GM12872 (cell line): ENCODE data around the gene UTP4.

Source experiments
- TF ChIP-seq, protein P1 (sequence below): IDR thresholded peaks from 3 replicates; pipeline ENCODE4 v1.5.1; 2011; ENCODE audit warnings: low read depth, mild to moderate bottlenecking, low read length, moderate library complexity; ENCODE audit not compliant: insufficient read depth

UTP4 gene

DNA sequence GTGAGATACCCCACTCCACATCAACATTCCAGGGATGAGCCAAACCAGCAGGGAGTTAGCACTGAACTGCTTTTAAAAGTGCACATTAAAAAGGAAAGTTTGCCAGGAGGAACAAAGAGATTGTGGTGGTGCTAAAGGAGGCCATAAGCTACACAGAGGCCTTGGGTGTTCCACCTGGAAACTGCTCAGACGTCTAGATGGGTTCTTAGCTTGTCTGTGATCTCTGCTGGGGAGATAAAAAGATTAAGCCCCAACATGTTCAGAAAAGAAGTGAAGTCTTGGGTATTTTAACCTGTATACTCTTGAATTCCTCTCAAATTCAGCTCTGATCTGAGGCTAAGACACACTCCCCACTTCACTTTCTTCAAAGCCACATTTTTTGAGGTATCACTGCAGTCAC lies 16.6 kb upstream of the UTP4 start:
- TF ChIP-seq, protein P1, sequence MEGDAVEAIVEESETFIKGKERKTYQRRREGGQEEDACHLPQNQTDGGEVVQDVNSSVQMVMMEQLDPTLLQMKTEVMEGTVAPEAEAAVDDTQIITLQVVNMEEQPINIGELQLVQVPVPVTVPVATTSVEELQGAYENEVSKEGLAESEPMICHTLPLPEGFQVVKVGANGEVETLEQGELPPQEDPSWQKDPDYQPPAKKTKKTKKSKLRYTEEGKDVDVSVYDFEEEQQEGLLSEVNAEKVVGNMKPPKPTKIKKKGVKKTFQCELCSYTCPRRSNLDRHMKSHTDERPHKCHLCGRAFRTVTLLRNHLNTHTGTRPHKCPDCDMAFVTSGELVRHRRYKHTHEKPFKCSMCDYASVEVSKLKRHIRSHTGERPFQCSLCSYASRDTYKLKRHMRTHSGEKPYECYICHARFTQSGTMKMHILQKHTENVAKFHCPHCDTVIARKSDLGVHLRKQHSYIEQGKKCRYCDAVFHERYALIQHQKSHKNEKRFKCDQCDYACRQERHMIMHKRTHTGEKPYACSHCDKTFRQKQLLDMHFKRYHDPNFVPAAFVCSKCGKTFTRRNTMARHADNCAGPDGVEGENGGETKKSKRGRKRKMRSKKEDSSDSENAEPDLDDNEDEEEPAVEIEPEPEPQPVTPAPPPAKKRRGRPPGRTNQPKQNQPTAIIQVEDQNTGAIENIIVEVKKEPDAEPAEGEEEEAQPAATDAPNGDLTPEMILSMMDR = no peak

DNA sequence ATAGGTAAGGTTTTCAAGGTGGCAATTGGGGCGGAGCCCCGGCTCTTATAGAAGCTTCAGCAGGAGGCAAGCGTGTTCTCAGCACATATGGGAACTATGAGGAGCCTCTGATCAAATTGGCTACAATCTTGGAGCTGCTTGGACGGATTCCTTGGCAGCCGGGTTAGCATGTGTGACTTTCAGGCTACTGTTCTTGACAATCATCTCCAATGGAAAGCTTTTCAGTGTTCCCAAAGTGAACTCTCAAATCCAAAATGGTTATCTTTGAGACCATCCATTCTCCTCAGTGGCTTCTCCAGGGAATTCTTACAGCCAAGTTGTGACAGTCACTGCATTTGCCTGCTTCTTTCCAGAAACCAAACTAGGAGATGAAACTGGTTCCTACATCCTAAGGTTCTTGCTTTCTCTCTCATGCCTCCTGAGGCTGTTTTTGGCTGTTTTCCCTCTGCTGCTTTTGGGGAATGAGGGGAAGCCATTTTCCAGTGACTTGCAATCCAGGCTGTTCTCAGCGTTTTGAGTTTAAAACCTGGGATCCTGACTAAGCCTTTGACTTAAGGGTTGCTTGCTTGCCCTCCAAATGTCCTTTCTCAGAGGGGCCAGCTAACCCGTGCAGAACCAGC lies 16.1 kb upstream of the UTP4 start:
- TF ChIP-seq, protein P1 = no peak

DNA sequence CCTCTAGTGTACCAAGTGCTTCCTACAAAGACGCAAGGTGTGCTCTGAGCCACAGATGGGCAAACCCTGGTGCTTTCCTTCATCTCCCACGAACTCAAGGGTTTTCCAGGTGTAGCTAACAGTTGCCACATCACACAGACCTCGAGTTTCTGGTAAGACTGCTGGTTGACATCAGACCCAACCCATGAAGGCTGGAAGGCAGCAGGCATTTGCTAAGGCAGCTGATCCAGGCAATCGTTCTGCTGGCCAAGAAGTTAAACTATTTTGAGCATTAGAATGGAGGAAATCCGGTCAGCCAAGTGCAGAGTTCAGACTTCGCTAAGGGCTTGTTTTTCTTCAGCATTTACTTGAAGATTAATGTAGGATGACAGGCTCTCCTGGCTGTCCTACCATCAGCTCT lies 15.5 kb upstream of the UTP4 start:
- TF ChIP-seq, protein P1 = no peak

DNA sequence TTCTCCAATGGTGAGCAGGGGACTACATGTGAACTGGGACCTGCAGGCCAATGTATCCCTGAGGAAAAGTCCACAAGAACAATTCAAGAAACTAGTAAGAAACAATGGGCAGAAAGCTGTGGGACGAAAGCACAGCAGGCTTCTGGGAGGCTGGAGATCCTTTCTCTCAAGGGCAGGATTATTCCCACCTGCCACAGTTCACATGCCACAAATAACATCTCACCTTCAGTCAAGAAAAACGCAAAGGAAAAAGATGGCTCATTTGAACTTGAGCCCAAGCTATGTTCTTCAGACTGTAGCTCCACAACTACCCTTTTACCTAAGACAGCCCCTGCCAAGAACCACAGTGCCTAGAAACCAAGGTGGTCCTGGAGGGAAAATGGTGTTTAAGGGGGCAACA lies 14.0 kb upstream of the UTP4 start:
- TF ChIP-seq, protein P1 = no peak

DNA sequence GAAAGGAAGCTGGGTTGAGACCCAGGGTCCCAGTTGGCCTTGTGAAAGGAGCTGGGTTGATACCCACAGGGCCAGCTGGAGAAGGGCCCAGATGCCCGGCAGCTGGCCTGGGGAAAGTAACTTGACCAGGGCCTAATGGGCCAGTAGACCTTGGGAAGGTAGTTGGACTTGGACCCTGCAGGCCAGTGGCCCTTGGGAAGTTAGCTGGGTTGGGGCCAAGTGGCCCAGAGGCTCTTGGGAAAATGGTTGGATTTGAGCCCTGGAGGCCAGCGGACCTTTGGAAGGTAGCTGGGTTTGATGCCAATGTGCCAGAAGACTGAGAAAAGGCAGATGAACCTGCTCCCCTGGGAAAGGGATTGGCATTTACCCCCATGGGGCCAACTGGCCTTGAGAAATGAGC lies 13.5 kb upstream of the UTP4 start:
- TF ChIP-seq, protein P1 = no peak

DNA sequence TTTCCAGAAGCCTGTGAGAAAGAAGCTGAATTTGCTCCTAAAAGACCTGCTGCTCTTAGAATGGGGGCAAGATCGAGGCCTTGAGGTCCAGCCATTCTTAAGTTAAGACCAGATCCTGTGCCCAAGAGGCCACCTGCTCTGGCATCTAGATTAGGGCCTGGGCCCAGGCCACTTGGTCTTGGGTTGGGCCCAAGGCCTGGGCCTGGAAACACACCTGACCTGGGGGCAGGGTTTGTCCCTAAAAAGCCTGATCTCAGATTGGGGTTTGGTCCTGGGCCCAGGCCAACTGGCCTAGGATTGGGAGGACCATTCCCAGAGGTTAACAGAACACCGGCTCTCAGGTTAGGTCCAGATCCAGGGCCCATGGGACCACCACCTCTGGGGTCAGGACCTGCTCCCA lies 12.9 kb upstream of the UTP4 start:
- TF ChIP-seq, protein P1 = no peak

DNA sequence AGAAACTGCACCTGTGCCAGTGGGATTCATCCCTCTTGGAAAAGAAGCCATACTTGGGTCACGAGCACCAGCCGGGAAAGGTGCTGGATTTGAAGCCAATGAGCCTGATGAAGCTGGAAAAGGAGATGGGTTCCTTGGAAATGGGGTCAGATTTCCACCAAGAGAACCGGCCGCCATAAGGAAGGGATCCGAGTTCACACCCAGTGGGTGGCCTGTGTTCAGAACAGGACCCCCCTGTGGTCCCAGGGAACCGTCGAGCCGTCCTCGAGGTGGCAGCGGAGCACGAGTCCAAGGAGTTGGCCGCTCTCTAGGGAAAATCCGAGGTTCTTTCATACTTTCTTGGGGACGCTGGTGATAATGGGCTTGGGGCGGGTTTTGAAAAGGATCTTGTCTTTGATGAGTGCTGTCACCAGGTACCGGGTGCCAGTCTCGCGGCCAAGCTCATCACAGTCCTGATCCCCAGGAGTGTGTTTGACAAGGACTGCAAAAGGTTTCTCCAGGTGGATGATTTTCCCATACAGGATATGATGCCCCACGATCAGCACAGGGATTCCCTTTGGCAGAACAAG lies 12.3 kb upstream of the UTP4 start:
- TF ChIP-seq, protein P1 = no peak
